Adipose tissue (tissue), 3 donors: ENCODE results near the gene TAS2R60. TPM values are rescaled to one million over a fixed set of nuclear protein-coding genes. Genes with fewer than 3 reads are reported as not detected.
"Not testable (repeated sequence)": the region's sequence is repeated elsewhere in the genome, so short reads cannot be mapped to it uniquely, and the experiment has no call there.

ENCODE experiments used
- H3K27ac ChIP-seq: one replicate; pipeline ENCODE4 v1.5.1; 2013; ENCODE audit warnings: low read depth, low read length
- WGBS, 3 donors: extraction: QIAGEN DNeasy Blood & Tissue Kit; methylation state at CpG; one replicate each; pipeline ENCODE4 v1.1.7; 2013; 5-methylcytosine and 5-hydroxymethylcytosine counted together
- polyA plus RNA-seq, 3 donors: library from polyadenylated mRNA; stranded (reverse); fragments of 200-250 nt; gene quantifications; one replicate each; pipeline ENCODE4 v1.2.3, GENCODE V29; 2013
- donor health status: healthy with polysubstance abuse.
- donor health status: Bipolar disorder and iron deficiency.
- donor health status: healthy.

The TAS2R60 gene
- polyA plus RNA-seq, result not detected

- H3K27ac ChIP-seq, result no peak within 1 kb of the TSS
- 70 to 94% (median 73%) methylated on average over 4 of the region's 4 CpGs for WGBS, 3 donors
These were observed at the start of gene TAS2R60 for GRCh38 chr7:143443153-143443552. TSS of gene TAS2R60 (plus strand) at chr7:143443453. CDS start at chr7:143443453, 0 bp downstream.

GRCh38 chr7:143394068-143394467 is 49.2 kb upstream of the TAS2R60 start:
- 90 to 97% (median 95%) methylated on average over 6 of the region's 6 CpGs for WGBS, 3 donors

GRCh38 chr7:143394777-143395176 is 48.5 kb upstream of the TAS2R60 start:
- 74 to 94% (median 76%) methylated on average over 6 of the region's 6 CpGs for WGBS, 3 donors
- no peak overlapping the region for H3K27ac ChIP-seq

More at GRCh38 chr7:143394068-143394467, 49.2 kb upstream of the TAS2R60 start:
- H3K27ac ChIP-seq, result no peak overlapping the region

- no peak overlapping the region for H3K27ac ChIP-seq
- WGBS, 3 donors, result 37 to 76% (median 52%) methylated on average over 21 of the region's 21 CpGs
These were observed 47.8 kb upstream of the TAS2R60 start for GRCh38 chr7:143395187-143396149.

- WGBS, 3 donors, result 79 to 86% (median 83%) methylated on average over 7 of the region's 7 CpGs
- no peak overlapping the region for H3K27ac ChIP-seq
These were observed 47.1 kb upstream of the TAS2R60 start for GRCh38 chr7:143396182-143396581.

- H3K27ac ChIP-seq, result no peak overlapping the region
- 82 to 90% (median 89%) methylated on average over 28 of the region's 28 CpGs for WGBS, 3 donors
These were observed 46.4 kb upstream of the TAS2R60 start for GRCh38 chr7:143396625-143397556.

- H3K27ac ChIP-seq, result no peak overlapping the region
- WGBS, 3 donors, result 92 to 93% (median 92%) methylated on average over 16 of the region's 16 CpGs
These were observed 45.3 kb upstream of the TAS2R60 start for GRCh38 chr7:143397710-143398530.

GRCh38 chr7:143398616-143399015 is 44.6 kb upstream of the TAS2R60 start:
- H3K27ac ChIP-seq, result no peak overlapping the region
- 90 to 97% (median 96%) methylated on average over 14 of the region's 14 CpGs for WGBS, 3 donors

- WGBS, 3 donors, result 91 to 92% (median 91%) methylated on average over 8 of the region's 8 CpGs
- H3K27ac ChIP-seq, result no peak overlapping the region
These were observed 44.1 kb upstream of the TAS2R60 start for GRCh38 chr7:143399151-143399550.

GRCh38 chr7:143399642-143400041 is 43.6 kb upstream of the TAS2R60 start:
- H3K27ac ChIP-seq, result no peak overlapping the region
- WGBS, 3 donors, result 94 to 98% (median 94%) methylated on average over 19 to 20 of the region's 20 CpGs

GRCh38 chr7:143401265-143401664 is 42.0 kb upstream of the TAS2R60 start:
- H3K27ac ChIP-seq, result no peak overlapping the region
- WGBS, 3 donors, result 86 to 92% (median 91%) methylated on average over 12 of the region's 12 CpGs

- WGBS, 3 donors, result 88% methylated on average over 4 of the region's 4 CpGs
These were observed 41.0 kb upstream of the TAS2R60 start for GRCh38 chr7:143402233-143402632.

GRCh38 chr7:143405173-143406001 is 37.9 kb upstream of the TAS2R60 start:
- WGBS, 3 donors, result 63 to 70% (median 64%) methylated on average over 9 of the region's 9 CpGs
- H3K27ac ChIP-seq, result no peak overlapping the region

More at GRCh38 chr7:143402233-143402632, 41.0 kb upstream of the TAS2R60 start:
- not testable (repeated sequence) for H3K27ac ChIP-seq

GRCh38 chr7:143406002-143406357 is 37.3 kb upstream of the TAS2R60 start:
- no peak overlapping the region for H3K27ac ChIP-seq
- WGBS, 3 donors, result 74 to 83% (median 78%) methylated on average over 3 of the region's 3 CpGs

- no peak overlapping the region for H3K27ac ChIP-seq
- WGBS, 3 donors, result 38 to 58% (median 54%) methylated on average over 13 of the region's 13 CpGs
These were observed 35.7 kb upstream of the TAS2R60 start for GRCh38 chr7:143407287-143408251.

GRCh38 chr7:143408252-143408685 is 35.0 kb upstream of the TAS2R60 start:
- no peak overlapping the region for H3K27ac ChIP-seq
- WGBS, 3 donors, result 15 to 37% (median 31%) methylated on average over 15 to 20 of the region's 20 CpGs
